Psoas muscle (tissue), 8 donors: Measurements from ENCODE around the gene SMG7. TPM values are rescaled to one million over a fixed set of nuclear protein-coding genes. Genes with fewer than 3 reads are reported as not detected.

Source experiments
- ATAC-seq, 4 donors: fragments of 200-7000 bp; cut with Tn5 transposase; one replicate each; pipeline ENCODE4 v1.9.1; 2020; ENCODE audit warnings: moderate library complexity in 3 of 4, mild to moderate bottlenecking in 2 of 4
- DNase-seq, 2 donors: peaks; one replicate each; pipeline ENCODE4 v3.0.0-alpha.2; 2020
- H3K27ac ChIP-seq: fragments of 200-600 bp; one replicate; pipeline ENCODE4 v1.8.0; 2022
- H3K27me3 ChIP-seq, 3 donors: fragments of 200-600 bp in 1 of 3; one replicate each; pipeline versions ENCODE4 v1.6.1 to v1.8.0; 2013 to 2022; ENCODE audit warnings: low read length in 2 of 3, mild to moderate bottlenecking in 2 of 3, moderate library complexity in 1 of 3; ENCODE audit not compliant: insufficient read depth in 3 of 3
- H3K36me3 ChIP-seq, 2 donors: fragments of 200-600 bp in 1 of 2; one replicate each; pipeline versions ENCODE4 v1.6.1 to v1.8.0; 2013 to 2022; ENCODE audit warnings: low read depth in 1 of 2, mild to moderate bottlenecking in 1 of 2, moderate library complexity in 1 of 2; ENCODE audit not compliant: insufficient read depth in 1 of 2
- H3K4me1 ChIP-seq: fragments of 200-600 bp; one replicate; pipeline ENCODE4 v1.8.0; 2022
- H3K4me3 ChIP-seq: fragments of 200-600 bp; one replicate; pipeline ENCODE4 v1.8.0; 2022; ENCODE audit warnings: mild to moderate bottlenecking
- H3K9me3 ChIP-seq: fragments of 200-600 bp; one replicate; pipeline ENCODE4 v1.8.0; 2022
- CTCF ChIP-seq: fragments of 200-600 bp; IDR thresholded peaks from one replicate; pipeline ENCODE4 v1.8.0; 2022; ENCODE audit warnings: antibody characterized with exemption
- WGBS, 3 donors: extraction: QIAGEN DNeasy Blood & Tissue Kit; methylation state at CpG; one replicate each; pipeline versions ENCODE4 v1.1.6 to v1.1.7; 2013; 5-methylcytosine and 5-hydroxymethylcytosine counted together
- intact Hi-C, 2 donors: fragments of 100-400 bp; cut with DNase I; formaldehyde crosslinking; loops; one replicate each; pipeline versions ENCODE4 v1.11.0 to v1.14.2; 2022
- polyA plus RNA-seq, 3 donors: library from polyadenylated mRNA; stranded (reverse); fragments of 200-250 nt; gene quantifications; one replicate each; pipeline ENCODE4 v1.2.3, GENCODE V29; 2013
- total RNA-seq, 4 donors: library from RNA; stranded (reverse); fragmentation: NEBNext Ultra II Directional in 2 of 4; extraction: Animal tissue kit (Norgen Biotek cat#: 25700) in 2 of 4; gene quantifications; one replicate each; pipeline versions ENCODE4 v1.2.1 to v1.2.4, GENCODE V29; 2021 to 2023
- donor health status: healthy with polysubstance abuse.
- donor health status: DM: no; HTN: no; CAD: no; lungs with moderate emphysema.
- donor health status: Bipolar disorder and iron deficiency.
- donor health status: healthy.
- donor health status: DM: yes; HTN: yes; CAD: no.
- donor health status: DM: no; HTN: no; CAD: no.
- donor health status: DM: no; HTN: no; CAD: no.
- donor health status: DM: yes; HTN: yes; CAD: no.

Gene SMG7
- total and polyA plus RNA-seq, 7 donors, result 14.1 to 40.3 (median 26.4) TPM

GRCh38 chr1:183506561-183506960 lies 34.3 kb downstream of the SMG7 start:
- no peaks in the 10 kb centered on the region for H3K27me3 ChIP-seq
- peaks cover 6% of the 10 kb centered on the region for H3K4me1 ChIP-seq
- peaks cover 0 to 4% of the 10 kb centered on the region in 2 donors for H3K36me3 ChIP-seq
- no peak for TF ChIP-seq CTCF
- H3K4me3 ChIP-seq, result no peak overlapping the region
- intact Hi-C loops, result no loop called here
- no peak for ATAC-seq
- whole genome bisulfite sequencing, 3 donors, result 83 to 91% (median 87%) methylated on average over 4 of the region's 4 CpGs
- DNase-seq, result no peak
- H3K9me3 ChIP-seq, result no peaks in the 10 kb centered on the region
- H3K27ac ChIP-seq, result no peak overlapping the region

GRCh38 chr1:183508694-183509093 lies 36.4 kb downstream of the SMG7 start:
- Histone ChIP-seq H3K9me3 (no peaks in the 10 kb centered on the region), H3K27ac (no peak overlapping the region), H3K27me3 (no peaks in the 10 kb centered on the region), H3K4me3 (no peak overlapping the region), H3K36me3 (peaks cover 0 to 4% of the 10 kb centered on the region in 2 donors), H3K4me1 (peaks cover 6% of the 10 kb centered on the region)
- intact Hi-C loops, result no loop called here
- DNase-seq (no peak), ATAC-seq (no peak)
- no peak for TF ChIP-seq CTCF
- 93 to 98% (median 94%) methylated on average over 1 of the region's 1 CpG for WGBS, 3 donors

GRCh38 chr1:183512450-183512849 lies 40.2 kb downstream of the SMG7 start:
- no peaks in the 10 kb centered on the region for H3K9me3 ChIP-seq
- H3K4me3 ChIP-seq, result no peak overlapping the region
- DNase-seq (no peak), ATAC-seq (no peak)
- peaks cover 2 to 26% of the 10 kb centered on the region in 2 donors for H3K36me3 ChIP-seq
- peaks cover 3% of the 10 kb centered on the region for H3K4me1 ChIP-seq
- WGBS, 3 donors, result 85 to 91% (median 85%) methylated on average over 2 of the region's 2 CpGs
- no peak for TF ChIP-seq CTCF
- intact Hi-C loops, result no loop called here
- H3K27ac ChIP-seq, result no peak overlapping the region
- no peaks in the 10 kb centered on the region for H3K27me3 ChIP-seq

GRCh38 chr1:183514235-183514634 lies 41.9 kb downstream of the SMG7 start:
- intact Hi-C loops, result no loop called here
- 84 to 95% (median 93%) methylated on average over 1 of the region's 1 CpG for WGBS, 3 donors
- no peaks in the 10 kb centered on the region for H3K27me3 ChIP-seq
- peaks cover 3% of the 10 kb centered on the region for H3K4me1 ChIP-seq
- no peak overlapping the region for H3K27ac ChIP-seq
- H3K36me3 ChIP-seq, result peaks cover 8 to 39% of the 10 kb centered on the region in 2 donors
- no peak overlapping the region for H3K4me3 ChIP-seq
- ATAC-seq, result no peak
- no peak for TF ChIP-seq CTCF
- DNase-seq, result no peak
- no peaks in the 10 kb centered on the region for H3K9me3 ChIP-seq

GRCh38 chr1:183515002-183515689 lies 42.8 kb downstream of the SMG7 start:
- Histone ChIP-seq H3K27ac (no peak overlapping the region), H3K4me1 (peaks cover 3% of the 10 kb centered on the region), H3K4me3 (no peak overlapping the region), H3K27me3 (no peaks in the 10 kb centered on the region), H3K36me3 (peaks cover 8 to 43% of the 10 kb centered on the region in 2 donors), H3K9me3 (no peaks in the 10 kb centered on the region)
- TF ChIP-seq CTCF, result no peak
- ATAC-seq (no peak), DNase-seq (no peak)
- intact Hi-C loops, result no loop called here
- 93 to 98% (median 97%) methylated on average over 2 of the region's 2 CpGs for WGBS, 3 donors
